Kidney epithelial cell (primary cell): Measurements from ENCODE around the gene ATG9A. TPM values are rescaled to one million over a fixed set of nuclear protein-coding genes. Genes with fewer than 3 reads are reported as not detected.

Experiments used
- DNase-seq: peaks from one replicate; pipeline ENCODE4 v3.0.0-alpha.2; 2010; ENCODE audit warnings: low read depth
- H3K27me3 ChIP-seq: 2 replicates; pipeline ENCODE4 v1.6.0; 2011; ENCODE audit warnings: low read length; ENCODE audit not compliant: control insufficient read depth, insufficient read depth
- H3K36me3 ChIP-seq: 2 replicates; pipeline ENCODE4 v1.5.1; 2011; ENCODE audit warnings: low read length; ENCODE audit not compliant: control insufficient read depth, insufficient read depth
- H3K4me3 ChIP-seq: 2 replicates; pipeline ENCODE4 v1.5.1; 2011; ENCODE audit warnings: low read depth, mild to moderate bottlenecking, control low read depth, low read length
- total RNA-seq: library from RNA; depleted of rRNA; stranded (reverse); fragments of >200 nt; gene quantifications from 2 replicates; pipeline ENCODE4 v1.2.3, GENCODE V29; 2015
- TF ChIP-seq, protein P1 (sequence below): IDR thresholded peaks from 2 replicates; pipeline ENCODE4 v1.5.1; 2011; ENCODE audit warnings: mild to moderate bottlenecking, moderate library complexity, low read length, control low read depth, inconsistent platforms; ENCODE audit not compliant: insufficient read depth, poor library complexity, severe bottlenecking

Gene ATG9A
- total RNA-seq, 1 donor from 2014 or later, result 46.1 TPM

GRCh38 chr2:219252900-219253752 is 23.7 kb upstream of the ATG9A start, which contains the start of gene TUBA4B:
Gene TUBA4B (plus strand): TSS chr2:219253243. CDS start chr2:219253408, 165 bp downstream.
- no peak for DNase-seq
- H3K27me3 ChIP-seq, result peaks cover 9% of the 10 kb centered on the region
- TF ChIP-seq, protein P1, sequence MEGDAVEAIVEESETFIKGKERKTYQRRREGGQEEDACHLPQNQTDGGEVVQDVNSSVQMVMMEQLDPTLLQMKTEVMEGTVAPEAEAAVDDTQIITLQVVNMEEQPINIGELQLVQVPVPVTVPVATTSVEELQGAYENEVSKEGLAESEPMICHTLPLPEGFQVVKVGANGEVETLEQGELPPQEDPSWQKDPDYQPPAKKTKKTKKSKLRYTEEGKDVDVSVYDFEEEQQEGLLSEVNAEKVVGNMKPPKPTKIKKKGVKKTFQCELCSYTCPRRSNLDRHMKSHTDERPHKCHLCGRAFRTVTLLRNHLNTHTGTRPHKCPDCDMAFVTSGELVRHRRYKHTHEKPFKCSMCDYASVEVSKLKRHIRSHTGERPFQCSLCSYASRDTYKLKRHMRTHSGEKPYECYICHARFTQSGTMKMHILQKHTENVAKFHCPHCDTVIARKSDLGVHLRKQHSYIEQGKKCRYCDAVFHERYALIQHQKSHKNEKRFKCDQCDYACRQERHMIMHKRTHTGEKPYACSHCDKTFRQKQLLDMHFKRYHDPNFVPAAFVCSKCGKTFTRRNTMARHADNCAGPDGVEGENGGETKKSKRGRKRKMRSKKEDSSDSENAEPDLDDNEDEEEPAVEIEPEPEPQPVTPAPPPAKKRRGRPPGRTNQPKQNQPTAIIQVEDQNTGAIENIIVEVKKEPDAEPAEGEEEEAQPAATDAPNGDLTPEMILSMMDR, result no peak
- peak within 1 kb of the TSS; percentile 58 for H3K4me3 ChIP-seq
- H3K36me3 ChIP-seq, result no peaks in the 10 kb centered on the region

DNA sequence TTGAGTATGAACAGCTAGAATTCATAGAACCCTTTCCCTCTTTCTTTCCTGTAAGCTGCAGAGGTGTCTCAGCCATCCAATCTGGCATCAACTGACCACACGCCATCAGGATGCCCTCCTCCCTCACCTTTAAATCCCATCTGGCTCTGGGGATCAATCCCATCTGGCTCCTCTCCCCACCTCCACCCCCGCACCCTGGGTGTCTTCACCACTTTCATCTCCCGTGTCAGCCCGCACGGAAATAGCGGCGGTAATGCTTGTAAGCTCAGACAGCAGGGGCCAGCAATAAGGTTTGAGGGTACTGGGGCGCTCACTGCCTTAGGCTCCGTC is 23.1 kb upstream of the ATG9A start:
- TF ChIP-seq, protein P1, result no peak
- no peak for DNase-seq

GRCh38 chr2:219252084-219252483 is 22.6 kb upstream of the ATG9A start:
- no peaks in the 10 kb centered on the region for H3K36me3 ChIP-seq
- TF ChIP-seq, protein P1, result no peak
- peak overlapping the region; percentile 58 for H3K4me3 ChIP-seq
- peaks cover 9% of the 10 kb centered on the region for H3K27me3 ChIP-seq
- no peak for DNase-seq

More for the DNA sequence above, 23.1 kb upstream of the ATG9A start:
- H3K36me3 ChIP-seq, result no peaks in the 10 kb centered on the region
- H3K27me3 ChIP-seq, result peaks cover 9% of the 10 kb centered on the region
- peak overlapping the region; percentile 58 for H3K4me3 ChIP-seq

GRCh38 chr2:219251656-219252055 is 22.2 kb upstream of the ATG9A start:
- TF ChIP-seq, protein P1, result no peak
- Histone ChIP-seq H3K36me3 (no peaks in the 10 kb centered on the region), H3K27me3 (peaks cover 9% of the 10 kb centered on the region), H3K4me3 (no peak overlapping the region)
- no peak for DNase-seq

GRCh38 chr2:219250049-219250781 is 20.8 kb upstream of the ATG9A start:
- Histone ChIP-seq H3K27me3 (peaks cover 9% of the 10 kb centered on the region), H3K36me3 (no peaks in the 10 kb centered on the region), H3K4me3 (no peak overlapping the region)
- TF ChIP-seq, protein P1, result no peak
- DNase-seq, result no peak
